ENCODE measurements around the gene QDPR.

The QDPR gene

GRCh38 chr4:17556498-17556897 is 44.6 kb upstream of the QDPR start:
- TF ChIP-seq, protein P1, sequence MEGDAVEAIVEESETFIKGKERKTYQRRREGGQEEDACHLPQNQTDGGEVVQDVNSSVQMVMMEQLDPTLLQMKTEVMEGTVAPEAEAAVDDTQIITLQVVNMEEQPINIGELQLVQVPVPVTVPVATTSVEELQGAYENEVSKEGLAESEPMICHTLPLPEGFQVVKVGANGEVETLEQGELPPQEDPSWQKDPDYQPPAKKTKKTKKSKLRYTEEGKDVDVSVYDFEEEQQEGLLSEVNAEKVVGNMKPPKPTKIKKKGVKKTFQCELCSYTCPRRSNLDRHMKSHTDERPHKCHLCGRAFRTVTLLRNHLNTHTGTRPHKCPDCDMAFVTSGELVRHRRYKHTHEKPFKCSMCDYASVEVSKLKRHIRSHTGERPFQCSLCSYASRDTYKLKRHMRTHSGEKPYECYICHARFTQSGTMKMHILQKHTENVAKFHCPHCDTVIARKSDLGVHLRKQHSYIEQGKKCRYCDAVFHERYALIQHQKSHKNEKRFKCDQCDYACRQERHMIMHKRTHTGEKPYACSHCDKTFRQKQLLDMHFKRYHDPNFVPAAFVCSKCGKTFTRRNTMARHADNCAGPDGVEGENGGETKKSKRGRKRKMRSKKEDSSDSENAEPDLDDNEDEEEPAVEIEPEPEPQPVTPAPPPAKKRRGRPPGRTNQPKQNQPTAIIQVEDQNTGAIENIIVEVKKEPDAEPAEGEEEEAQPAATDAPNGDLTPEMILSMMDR (IDR thresholded peaks at IDR 0.05): no peak
- no peak for TF ChIP-seq ZFX (IDR thresholded peaks at IDR 0.05; ENCODE audit: borderline replicate concordance)
- H3K27ac ChIP-seq: no peak overlapping the region

GRCh38 chr4:17554568-17554967 is 42.7 kb upstream of the QDPR start:
- H3K27ac ChIP-seq: no peak overlapping the region
- TF ChIP-seq, protein P1 (IDR thresholded peaks at IDR 0.05): no peak
- TF ChIP-seq ZFX (IDR thresholded peaks at IDR 0.05; ENCODE audit: borderline replicate concordance): no peak

GRCh38 chr4:17552427-17552826 is 40.5 kb upstream of the QDPR start:
- no peak overlapping the region for H3K27ac ChIP-seq
- TF ChIP-seq ZFX (IDR thresholded peaks at IDR 0.05; ENCODE audit: borderline replicate concordance): no peak
- TF ChIP-seq, protein P1 (IDR thresholded peaks at IDR 0.05): no peak

GRCh38 chr4:17550549-17550948 is 38.7 kb upstream of the QDPR start:
- no peak overlapping the region for H3K27ac ChIP-seq
- TF ChIP-seq, protein P1 (IDR thresholded peaks at IDR 0.05): no peak
- no peak for TF ChIP-seq ZFX (IDR thresholded peaks at IDR 0.05; ENCODE audit: borderline replicate concordance)

DNA sequence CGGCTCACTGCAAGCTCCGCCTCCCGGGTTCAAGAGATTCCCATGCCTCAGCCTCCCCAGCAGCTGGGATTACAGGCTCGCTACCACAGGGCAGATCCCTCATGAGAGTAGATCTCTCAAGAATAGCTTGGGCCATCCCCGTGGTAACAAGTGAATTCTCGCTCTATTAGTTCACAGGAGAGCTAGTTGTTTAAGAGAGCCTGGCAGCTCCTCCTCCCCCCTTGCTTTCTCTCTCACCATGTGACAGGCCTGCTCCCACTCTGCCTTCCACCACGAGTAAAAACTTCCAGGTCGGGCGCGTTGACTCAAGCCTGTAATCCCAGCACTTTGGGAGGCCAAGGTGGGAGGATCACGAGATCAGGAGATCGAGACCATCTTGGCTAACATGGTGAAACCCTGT is 34.8 kb upstream of the QDPR start:
- no peak overlapping the region for H3K27ac ChIP-seq
- TF ChIP-seq ZFX (IDR thresholded peaks at IDR 0.05; ENCODE audit: borderline replicate concordance): no peak
- TF ChIP-seq, protein P1 (IDR thresholded peaks at IDR 0.05): no peak

- no peak overlapping the region for H3K27ac ChIP-seq
- TF ChIP-seq, protein P1 (IDR thresholded peaks at IDR 0.05): no peak
- TF ChIP-seq ZFX (IDR thresholded peaks at IDR 0.05; ENCODE audit: borderline replicate concordance): no peak
Observed at GRCh38 chr4:17546222-17546621, 34.3 kb upstream of the QDPR start.

GRCh38 chr4:17545374-17546140 is 33.7 kb upstream of the QDPR start:
- TF ChIP-seq ZFX (IDR thresholded peaks at IDR 0.05; ENCODE audit: borderline replicate concordance): no peak
- TF ChIP-seq, protein P1 (IDR thresholded peaks at IDR 0.05): no peak
- H3K27ac ChIP-seq: peak overlapping the region; percentile 56
